ENCODE measurements around the gene RHOH.

RHOH gene

GRCh38 chr4:40247350-40247749, 50.5 kb downstream of the RHOH start:
- peaks cover 39% of the 10 kb centered on the region for H3K36me3 Mint-ChIP-seq
- H3K4me1 Mint-ChIP-seq, result peaks cover 60% of the 10 kb centered on the region
- no peaks in the 10 kb centered on the region for H3K27me3 Mint-ChIP-seq
- H3K27ac Mint-ChIP-seq, result peak overlapping the region; percentile 38
- ATAC-seq, result peak; percentile 87
- H3K9me3 Mint-ChIP-seq, result no peaks in the 10 kb centered on the region
- no peak overlapping the region for H3K4me3 Mint-ChIP-seq

GRCh38 chr4:40251366-40251765, 54.5 kb downstream of the RHOH start:
- no peak for ATAC-seq
- no peak overlapping the region for H3K27ac Mint-ChIP-seq
- H3K36me3 Mint-ChIP-seq, result peaks cover 3% of the 10 kb centered on the region
- peaks cover 23% of the 10 kb centered on the region for H3K4me1 Mint-ChIP-seq
- no peaks in the 10 kb centered on the region for H3K27me3 Mint-ChIP-seq
- H3K4me3 Mint-ChIP-seq, result no peak overlapping the region
- no peaks in the 10 kb centered on the region for H3K9me3 Mint-ChIP-seq

- H3K4me3 Mint-ChIP-seq, result no peak overlapping the region
- peaks cover 17% of the 10 kb centered on the region for H3K4me1 Mint-ChIP-seq
Observed at GRCh38 chr4:40253906-40254305, 57.1 kb downstream of the RHOH start.

GRCh38 chr4:40254608-40255392, 58.0 kb downstream of the RHOH start:
- Mint-ChIP-seq H3K27ac (peak overlapping the region; percentile 36), H3K4me1 (peaks cover 18% of the 10 kb centered on the region), H3K4me3 (no peak overlapping the region), H3K27me3 (no peaks in the 10 kb centered on the region), H3K36me3 (no peaks in the 10 kb centered on the region), H3K9me3 (no peaks in the 10 kb centered on the region)
- no peak for ATAC-seq

More at GRCh38 chr4:40253906-40254305, 57.1 kb downstream of the RHOH start:
- H3K27me3 Mint-ChIP-seq, result no peaks in the 10 kb centered on the region
- H3K27ac Mint-ChIP-seq, result peak overlapping the region; percentile 36
- ATAC-seq, result no peak
- H3K36me3 Mint-ChIP-seq, result no peaks in the 10 kb centered on the region
- no peaks in the 10 kb centered on the region for H3K9me3 Mint-ChIP-seq

- no peaks in the 10 kb centered on the region for H3K27me3 Mint-ChIP-seq
- no peak overlapping the region for H3K4me3 Mint-ChIP-seq
- ATAC-seq, result no peak
- no peaks in the 10 kb centered on the region for H3K9me3 Mint-ChIP-seq
- no peaks in the 10 kb centered on the region for H3K36me3 Mint-ChIP-seq
- no peak overlapping the region for H3K27ac Mint-ChIP-seq
- peaks cover 18% of the 10 kb centered on the region for H3K4me1 Mint-ChIP-seq
Observed at GRCh38 chr4:40255393-40256281, 58.8 kb downstream of the RHOH start.

GRCh38 chr4:40256329-40256728, 59.5 kb downstream of the RHOH start:
- Mint-ChIP-seq H3K4me3 (no peak overlapping the region), H3K27ac (no peak overlapping the region), H3K27me3 (no peaks in the 10 kb centered on the region), H3K4me1 (peaks cover 15% of the 10 kb centered on the region), H3K36me3 (no peaks in the 10 kb centered on the region), H3K9me3 (no peaks in the 10 kb centered on the region)
- no peak for ATAC-seq

GRCh38 chr4:40256817-40257216, 60.0 kb downstream of the RHOH start:
- H3K9me3 Mint-ChIP-seq, result no peaks in the 10 kb centered on the region
- H3K27ac Mint-ChIP-seq, result no peak overlapping the region
- no peak for ATAC-seq
- H3K27me3 Mint-ChIP-seq, result no peaks in the 10 kb centered on the region
- H3K4me3 Mint-ChIP-seq, result no peak overlapping the region
- no peaks in the 10 kb centered on the region for H3K36me3 Mint-ChIP-seq
- peaks cover 12% of the 10 kb centered on the region for H3K4me1 Mint-ChIP-seq

GRCh38 chr4:40258627-40259026, 61.8 kb downstream of the RHOH start:
- no peaks in the 10 kb centered on the region for H3K9me3 Mint-ChIP-seq
- ATAC-seq, result no peak
- H3K4me1 Mint-ChIP-seq, result peaks cover 12% of the 10 kb centered on the region
- no peaks in the 10 kb centered on the region for H3K27me3 Mint-ChIP-seq
- H3K27ac Mint-ChIP-seq, result peak overlapping the region; percentile 72
- H3K4me3 Mint-ChIP-seq, result no peak overlapping the region
- no peaks in the 10 kb centered on the region for H3K36me3 Mint-ChIP-seq

GRCh38 chr4:40261231-40262076, 64.6 kb downstream of the RHOH start:
- Mint-ChIP-seq H3K36me3 (no peaks in the 10 kb centered on the region), H3K9me3 (no peaks in the 10 kb centered on the region), H3K27me3 (no peaks in the 10 kb centered on the region), H3K27ac (no peak overlapping the region), H3K4me1 (peaks cover 31% of the 10 kb centered on the region), H3K4me3 (no peak overlapping the region)
- no peak for ATAC-seq

- Mint-ChIP-seq H3K36me3 (no peaks in the 10 kb centered on the region), H3K4me1 (peaks cover 24% of the 10 kb centered on the region), H3K4me3 (no peak overlapping the region), H3K27me3 (no peaks in the 10 kb centered on the region), H3K27ac (no peak overlapping the region), H3K9me3 (no peaks in the 10 kb centered on the region)
- no peak for ATAC-seq
Observed at GRCh38 chr4:40262077-40262528, 65.3 kb downstream of the RHOH start.

- H3K27ac Mint-ChIP-seq, result no peak overlapping the region
- peaks cover 24% of the 10 kb centered on the region for H3K4me1 Mint-ChIP-seq
- H3K9me3 Mint-ChIP-seq, result no peaks in the 10 kb centered on the region
- H3K36me3 Mint-ChIP-seq, result no peaks in the 10 kb centered on the region
- H3K4me3 Mint-ChIP-seq, result no peak overlapping the region
- H3K27me3 Mint-ChIP-seq, result no peaks in the 10 kb centered on the region
- ATAC-seq, result no peak
Observed at GRCh38 chr4:40262861-40263260, 66.0 kb downstream of the RHOH start.

- no peak overlapping the region for H3K27ac Mint-ChIP-seq
- no peak for ATAC-seq
- peaks cover 19% of the 10 kb centered on the region for H3K4me1 Mint-ChIP-seq
- H3K4me3 Mint-ChIP-seq, result no peak overlapping the region
- no peaks in the 10 kb centered on the region for H3K27me3 Mint-ChIP-seq
- H3K36me3 Mint-ChIP-seq, result no peaks in the 10 kb centered on the region
- H3K9me3 Mint-ChIP-seq, result no peaks in the 10 kb centered on the region
Observed at GRCh38 chr4:40264497-40264896, 67.7 kb downstream of the RHOH start.

GRCh38 chr4:40264995-40265909, 68.4 kb downstream of the RHOH start:
- no peak for ATAC-seq

GRCh38 chr4:40265910-40266274, 69.1 kb downstream of the RHOH start:
- ATAC-seq, result peak; percentile 41
- Mint-ChIP-seq H3K27me3 (no peaks in the 10 kb centered on the region), H3K4me1 (peaks cover 19% of the 10 kb centered on the region), H3K27ac (peak overlapping the region; percentile 13), H3K9me3 (no peaks in the 10 kb centered on the region), H3K4me3 (no peak overlapping the region), H3K36me3 (no peaks in the 10 kb centered on the region)

More at GRCh38 chr4:40264995-40265909, 68.4 kb downstream of the RHOH start:
- Mint-ChIP-seq H3K27ac (peak overlapping the region; percentile 13), H3K4me1 (peaks cover 19% of the 10 kb centered on the region), H3K27me3 (no peaks in the 10 kb centered on the region), H3K36me3 (no peaks in the 10 kb centered on the region), H3K4me3 (no peak overlapping the region), H3K9me3 (no peaks in the 10 kb centered on the region)

Measured in stimulated activated memory B cell treated with anti-CD40 and anti-IgM and Interleukin-4, amounts not matched to agents 10 μg/mL and 1 μg/mL and 100 μg/mL, for 72 hours (primary cell).